ENCODE results near the gene RNF146.
"Not testable (repeated sequence)": the region's sequence is repeated elsewhere in the genome, so short reads cannot be mapped to it uniquely, and the experiment has no call there.

Gene RNF146

GRCh38 chr6:127266178-127266891 lies at the start of gene RNF146:
TSS of gene RNF146 (plus strand) at chr6:127266864. CDS start at chr6:127280339, 13,475 bp downstream.
- DNase-seq, result peak; percentile 87

- no peak for DNase-seq
These were observed 46.8 kb upstream of the RNF146 start for GRCh38 chr6:127219869-127220268.

GRCh38 chr6:127221201-127221600 lies 45.5 kb upstream of the RNF146 start:
- DNase-seq, result no peak

- no peak for DNase-seq
These were observed 44.2 kb upstream of the RNF146 start for GRCh38 chr6:127222418-127222817.

- DNase-seq, result no peak
These were observed 41.2 kb upstream of the RNF146 start for GRCh38 chr6:127225497-127225896.

- not testable (repeated sequence) for DNase-seq
These were observed 32.8 kb upstream of the RNF146 start for GRCh38 chr6:127233819-127234218.

- no peak for DNase-seq
These were observed 23.2 kb upstream of the RNF146 start for GRCh38 chr6:127243501-127243900.

GRCh38 chr6:127247114-127248096 lies 19.3 kb upstream of the RNF146 start:
- DNase-seq, result no peak

GRCh38 chr6:127249621-127250020 lies 17.0 kb upstream of the RNF146 start:
- DNase-seq, result no peak

GRCh38 chr6:127255286-127255685 lies 11.4 kb upstream of the RNF146 start:
- DNase-seq, result no peak

GRCh38 chr6:127262896-127263295 lies 3.8 kb upstream of the RNF146 start:
- no peak for DNase-seq

GRCh38 chr6:127263481-127263880 lies 3.2 kb upstream of the RNF146 start:
- no peak for DNase-seq

GRCh38 chr6:127266892-127267645 lies 405 bp downstream of the RNF146 start:
- peak; percentile 75 for DNase-seq

GRCh38 chr6:127267646-127268625 lies 1.3 kb downstream of the RNF146 start:
- no peak for DNase-seq

GRCh38 chr6:127272576-127272975 lies 5.9 kb downstream of the RNF146 start:
- no peak for DNase-seq

- DNase-seq, result no peak
These were observed 6.8 kb downstream of the RNF146 start for GRCh38 chr6:127273499-127273898.

- no peak for DNase-seq
These were observed 9.7 kb downstream of the RNF146 start for GRCh38 chr6:127276331-127276730.

- DNase-seq, result no peak
These were observed 11.5 kb downstream of the RNF146 start for GRCh38 chr6:127277878-127278843.

GRCh38 chr6:127279815-127280214 lies 13.2 kb downstream of the RNF146 start:
- DNase-seq, result no peak

- no peak for DNase-seq
These were observed 15.5 kb downstream of the RNF146 start for GRCh38 chr6:127282184-127282583.

GRCh38 chr6:127288705-127289104 lies 22.0 kb downstream of the RNF146 start:
- no peak for DNase-seq
